Right lobe of liver (tissue), 4 donors: ENCODE data around the gene MKS1.

Experiments
- POLR2A ChIP-seq: fragments of 450-650 bp; IDR thresholded peaks from one replicate; pipeline ENCODE4 v1.6.1; 2017; ENCODE audit warnings: antibody characterized with exemption, mild to moderate bottlenecking
- TF ChIP-seq, protein P1 (sequence below), 4 donors: fragments of 200-600 bp in 3 of 4; fragments of 450-650 bp in 1 of 4; IDR thresholded peaks; one replicate each; pipeline versions ENCODE4 v1.5.1 to v1.8.0; 2016 to 2022; ENCODE audit warnings: antibody characterized with exemption in 4 of 4, mild to moderate bottlenecking in 2 of 4
- donor health status: DM: no; HTN: no; CAD: no.
- donor health status: DM: no; HTN: no; CAD: no.
- donor health status: DM: no; HTN: yes; CAD: no.

DNA sequence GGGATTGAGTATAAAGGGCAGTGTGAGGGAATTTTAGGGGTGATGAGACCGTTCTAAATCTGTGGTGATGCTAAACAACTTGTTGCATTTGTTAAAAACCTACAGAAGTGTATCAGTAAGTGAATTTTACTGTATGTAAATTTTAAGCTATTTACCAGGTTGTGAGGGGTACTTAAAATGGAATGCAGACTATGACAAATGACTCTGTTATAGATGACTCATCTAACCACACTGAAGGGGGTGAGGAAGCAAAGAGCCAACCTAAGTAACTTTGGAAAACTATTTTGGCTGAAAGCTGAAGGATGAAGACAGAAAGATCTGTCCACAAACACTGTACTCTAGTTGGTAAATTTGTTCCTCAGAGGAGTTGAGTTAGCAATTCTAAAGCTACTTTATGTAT, 5.3 kb upstream of the MKS1 start:
- TF ChIP-seq, protein P1, sequence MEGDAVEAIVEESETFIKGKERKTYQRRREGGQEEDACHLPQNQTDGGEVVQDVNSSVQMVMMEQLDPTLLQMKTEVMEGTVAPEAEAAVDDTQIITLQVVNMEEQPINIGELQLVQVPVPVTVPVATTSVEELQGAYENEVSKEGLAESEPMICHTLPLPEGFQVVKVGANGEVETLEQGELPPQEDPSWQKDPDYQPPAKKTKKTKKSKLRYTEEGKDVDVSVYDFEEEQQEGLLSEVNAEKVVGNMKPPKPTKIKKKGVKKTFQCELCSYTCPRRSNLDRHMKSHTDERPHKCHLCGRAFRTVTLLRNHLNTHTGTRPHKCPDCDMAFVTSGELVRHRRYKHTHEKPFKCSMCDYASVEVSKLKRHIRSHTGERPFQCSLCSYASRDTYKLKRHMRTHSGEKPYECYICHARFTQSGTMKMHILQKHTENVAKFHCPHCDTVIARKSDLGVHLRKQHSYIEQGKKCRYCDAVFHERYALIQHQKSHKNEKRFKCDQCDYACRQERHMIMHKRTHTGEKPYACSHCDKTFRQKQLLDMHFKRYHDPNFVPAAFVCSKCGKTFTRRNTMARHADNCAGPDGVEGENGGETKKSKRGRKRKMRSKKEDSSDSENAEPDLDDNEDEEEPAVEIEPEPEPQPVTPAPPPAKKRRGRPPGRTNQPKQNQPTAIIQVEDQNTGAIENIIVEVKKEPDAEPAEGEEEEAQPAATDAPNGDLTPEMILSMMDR (IDR thresholded peaks at IDR 0.05), result no peak
- no peak for TF ChIP-seq POLR2A
